ENCODE measurements around the gene FARP1.

- TF ChIP-seq AKAP8 (CRISPR knock-in tag; IDR thresholded peaks at IDR 0.05) (no peak), PHF20 (CRISPR knock-in tag; IDR thresholded peaks at IDR 0.05) (no peak), CREM (IDR thresholded peaks at IDR 0.05) (no peak), CREM (CRISPR knock-in tag; IDR thresholded peaks at IDR 0.05) (no peak), TOE1 (CRISPR knock-in tag; IDR thresholded peaks at IDR 0.05) (no peak), HNRNPUL1 (IDR thresholded peaks at IDR 0.05; ENCODE audit: low read depth, low read length) (no peak), MEF2D (CRISPR knock-in tag; IDR thresholded peaks at IDR 0.05) (no peak)
- TF ChIP-seq, protein P1, sequence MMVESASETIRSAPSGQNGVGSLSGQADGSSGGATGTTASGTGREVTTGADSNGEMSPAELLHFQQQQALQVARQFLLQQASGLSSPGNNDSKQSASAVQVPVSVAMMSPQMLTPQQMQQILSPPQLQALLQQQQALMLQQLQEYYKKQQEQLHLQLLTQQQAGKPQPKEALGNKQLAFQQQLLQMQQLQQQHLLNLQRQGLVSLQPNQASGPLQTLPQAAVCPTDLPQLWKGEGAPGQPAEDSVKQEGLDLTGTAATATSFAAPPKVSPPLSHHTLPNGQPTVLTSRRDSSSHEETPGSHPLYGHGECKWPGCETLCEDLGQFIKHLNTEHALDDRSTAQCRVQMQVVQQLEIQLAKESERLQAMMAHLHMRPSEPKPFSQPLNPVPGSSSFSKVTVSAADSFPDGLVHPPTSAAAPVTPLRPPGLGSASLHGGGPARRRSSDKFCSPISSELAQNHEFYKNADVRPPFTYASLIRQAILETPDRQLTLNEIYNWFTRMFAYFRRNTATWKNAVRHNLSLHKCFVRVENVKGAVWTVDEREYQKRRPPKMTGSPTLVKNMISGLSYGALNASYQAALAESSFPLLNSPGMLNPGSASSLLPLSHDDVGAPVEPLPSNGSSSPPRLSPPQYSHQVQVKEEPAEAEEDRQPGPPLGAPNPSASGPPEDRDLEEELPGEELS (CRISPR knock-in tag; IDR thresholded peaks at IDR 0.05): no peak
These were observed 29.9 kb downstream of the FARP1 start for GRCh38 chr13:98172590-98173422.

Measured in HepG2 (cell line).